ENCODE results near the gene DHRSX.

DNA sequence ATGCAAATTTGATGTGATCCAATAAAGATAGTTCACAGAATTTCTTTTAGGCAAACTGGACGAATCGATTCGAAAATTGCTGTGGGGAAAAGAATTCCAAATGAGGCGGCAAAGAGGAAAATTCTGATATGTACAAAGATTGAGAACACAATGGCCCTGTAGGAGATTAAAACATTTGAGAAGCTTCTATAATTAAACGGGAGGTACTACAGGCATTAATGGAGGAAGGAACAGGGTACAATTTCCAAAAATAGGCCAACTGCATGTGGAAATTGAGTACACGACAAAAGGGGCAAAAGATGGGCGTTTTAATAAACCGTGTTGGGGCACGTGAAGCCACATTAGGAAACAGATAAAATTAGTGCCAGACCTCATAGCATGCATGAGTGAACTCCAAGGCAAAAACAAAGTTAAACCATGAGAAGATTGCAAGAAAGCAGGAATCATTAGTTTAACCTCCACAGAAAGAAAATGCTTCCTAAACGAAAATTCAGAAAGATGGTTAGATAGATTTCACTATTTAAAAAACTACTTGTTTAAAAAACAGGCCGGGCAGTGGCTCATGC, 68.4 kb downstream of the DHRSX start:
- TF ChIP-seq, protein P1, sequence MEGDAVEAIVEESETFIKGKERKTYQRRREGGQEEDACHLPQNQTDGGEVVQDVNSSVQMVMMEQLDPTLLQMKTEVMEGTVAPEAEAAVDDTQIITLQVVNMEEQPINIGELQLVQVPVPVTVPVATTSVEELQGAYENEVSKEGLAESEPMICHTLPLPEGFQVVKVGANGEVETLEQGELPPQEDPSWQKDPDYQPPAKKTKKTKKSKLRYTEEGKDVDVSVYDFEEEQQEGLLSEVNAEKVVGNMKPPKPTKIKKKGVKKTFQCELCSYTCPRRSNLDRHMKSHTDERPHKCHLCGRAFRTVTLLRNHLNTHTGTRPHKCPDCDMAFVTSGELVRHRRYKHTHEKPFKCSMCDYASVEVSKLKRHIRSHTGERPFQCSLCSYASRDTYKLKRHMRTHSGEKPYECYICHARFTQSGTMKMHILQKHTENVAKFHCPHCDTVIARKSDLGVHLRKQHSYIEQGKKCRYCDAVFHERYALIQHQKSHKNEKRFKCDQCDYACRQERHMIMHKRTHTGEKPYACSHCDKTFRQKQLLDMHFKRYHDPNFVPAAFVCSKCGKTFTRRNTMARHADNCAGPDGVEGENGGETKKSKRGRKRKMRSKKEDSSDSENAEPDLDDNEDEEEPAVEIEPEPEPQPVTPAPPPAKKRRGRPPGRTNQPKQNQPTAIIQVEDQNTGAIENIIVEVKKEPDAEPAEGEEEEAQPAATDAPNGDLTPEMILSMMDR (conservative IDR thresholded peaks at IDR 0.05 in 1 of 2, IDR thresholded peaks at IDR 0.05 in 1 of 2; ENCODE audit: extremely low read depth in 1 of 2, insufficient read depth in 1 of 2, low read depth in 1 of 2, low read length in 2 of 2), result no peak
- no peak for TF ChIP-seq EZH2 (IDR thresholded peaks at IDR 0.05; ENCODE audit: borderline replicate concordance, low read length)
